Neural cell (in vitro differentiated cells): ENCODE data around the gene CDKAL1.

Source experiments
- RAD21 ChIP-seq: fragments of 450-650 bp; conservative IDR thresholded peaks from 2 replicates; pipeline ENCODE4 v1.6.1; 2014; ENCODE audit warnings: antibody characterized with exemption, mild to moderate bottlenecking, moderate library complexity
- SMC3 ChIP-seq: fragments of 450-650 bp; conservative IDR thresholded peaks from 2 replicates; pipeline ENCODE4 v1.6.1; 2014; ENCODE audit warnings: antibody characterized with exemption, mild to moderate bottlenecking, moderate library complexity; ENCODE audit not compliant: poor library complexity
- TF ChIP-seq, protein P1 (sequence below): fragments of 450-650 bp; IDR thresholded peaks from 2 replicates; pipeline ENCODE4 v1.5.1; 2014; ENCODE audit warnings: antibody characterized with exemption, mild to moderate bottlenecking, moderate library complexity; ENCODE audit not compliant: poor library complexity, severe bottlenecking

DNA sequence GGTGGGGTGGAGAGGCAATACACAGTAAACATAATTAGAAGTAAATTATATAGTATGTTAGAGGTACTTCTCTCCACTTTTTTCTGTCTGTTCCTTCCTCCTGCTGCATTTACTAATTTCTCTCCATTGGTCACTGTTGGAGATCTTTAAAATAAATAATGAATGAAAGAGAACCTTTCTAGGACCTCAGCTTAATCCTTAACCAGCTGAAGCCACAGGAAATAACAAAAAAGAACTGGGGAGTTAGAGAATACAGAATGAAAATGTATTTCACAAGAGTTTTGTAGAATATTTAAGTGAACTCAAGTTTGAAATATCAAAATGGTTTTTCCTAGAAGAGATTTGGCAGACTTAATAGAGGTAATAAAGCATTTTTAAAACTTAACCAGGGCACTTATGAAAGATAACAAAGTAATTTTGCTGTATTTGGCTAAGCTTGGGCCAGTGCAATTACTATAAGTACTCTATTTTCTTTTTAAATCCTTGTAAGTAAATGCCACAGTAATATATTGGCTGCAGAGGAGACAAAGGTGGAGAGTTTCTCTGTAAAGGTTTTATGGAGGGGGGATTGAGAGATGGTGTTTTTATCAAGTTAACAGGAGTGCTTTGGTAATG lies 405.0 kb downstream of the CDKAL1 start:
- TF ChIP-seq, protein P1, sequence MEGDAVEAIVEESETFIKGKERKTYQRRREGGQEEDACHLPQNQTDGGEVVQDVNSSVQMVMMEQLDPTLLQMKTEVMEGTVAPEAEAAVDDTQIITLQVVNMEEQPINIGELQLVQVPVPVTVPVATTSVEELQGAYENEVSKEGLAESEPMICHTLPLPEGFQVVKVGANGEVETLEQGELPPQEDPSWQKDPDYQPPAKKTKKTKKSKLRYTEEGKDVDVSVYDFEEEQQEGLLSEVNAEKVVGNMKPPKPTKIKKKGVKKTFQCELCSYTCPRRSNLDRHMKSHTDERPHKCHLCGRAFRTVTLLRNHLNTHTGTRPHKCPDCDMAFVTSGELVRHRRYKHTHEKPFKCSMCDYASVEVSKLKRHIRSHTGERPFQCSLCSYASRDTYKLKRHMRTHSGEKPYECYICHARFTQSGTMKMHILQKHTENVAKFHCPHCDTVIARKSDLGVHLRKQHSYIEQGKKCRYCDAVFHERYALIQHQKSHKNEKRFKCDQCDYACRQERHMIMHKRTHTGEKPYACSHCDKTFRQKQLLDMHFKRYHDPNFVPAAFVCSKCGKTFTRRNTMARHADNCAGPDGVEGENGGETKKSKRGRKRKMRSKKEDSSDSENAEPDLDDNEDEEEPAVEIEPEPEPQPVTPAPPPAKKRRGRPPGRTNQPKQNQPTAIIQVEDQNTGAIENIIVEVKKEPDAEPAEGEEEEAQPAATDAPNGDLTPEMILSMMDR, result no peak
- no peak for TF ChIP-seq SMC3
- TF ChIP-seq RAD21, result no peak
